ENCODE measurements around the gene SLC46A3.
"Not testable (repeated sequence)": the region's sequence is repeated elsewhere in the genome, so short reads cannot be mapped to it uniquely, and the experiment has no call there.

Gene SLC46A3

DNA sequence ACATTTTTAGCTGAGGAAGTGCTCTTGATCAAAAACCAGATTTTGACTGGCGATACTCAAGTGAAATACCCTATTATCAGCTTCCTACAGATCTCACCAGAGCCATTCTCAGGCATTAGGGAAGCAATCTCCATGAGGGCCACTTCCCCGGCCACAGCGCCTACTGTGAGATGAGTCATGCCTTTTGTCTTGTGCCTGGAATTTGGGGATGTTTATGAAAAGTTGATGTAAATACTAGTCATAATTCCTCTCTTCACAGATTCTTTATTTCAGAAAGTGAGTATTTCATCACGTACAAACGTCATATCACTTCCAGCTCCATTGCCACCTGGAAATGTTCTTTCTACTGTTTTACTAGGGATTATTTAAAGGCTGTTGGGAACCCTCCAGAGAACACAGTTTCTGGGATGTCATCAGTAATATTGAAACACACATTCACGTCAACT, 25.3 kb upstream of the SLC46A3 start:
- Mint-ChIP-seq H3K4me3 (no peak overlapping the region), H3K36me3 (no peaks in the 10 kb centered on the region), H3K27me3 (peaks cover 0 to 3% of the 10 kb centered on the region in 2 donors), H3K4me1 (peaks cover 8 to 11% of the 10 kb centered on the region in 2 donors), H3K9me3 (no peaks in the 10 kb centered on the region), H3K27ac (no peak overlapping the region)
- ATAC-seq (replicated peaks) (no peak), DNase-seq (no peak)

DNA sequence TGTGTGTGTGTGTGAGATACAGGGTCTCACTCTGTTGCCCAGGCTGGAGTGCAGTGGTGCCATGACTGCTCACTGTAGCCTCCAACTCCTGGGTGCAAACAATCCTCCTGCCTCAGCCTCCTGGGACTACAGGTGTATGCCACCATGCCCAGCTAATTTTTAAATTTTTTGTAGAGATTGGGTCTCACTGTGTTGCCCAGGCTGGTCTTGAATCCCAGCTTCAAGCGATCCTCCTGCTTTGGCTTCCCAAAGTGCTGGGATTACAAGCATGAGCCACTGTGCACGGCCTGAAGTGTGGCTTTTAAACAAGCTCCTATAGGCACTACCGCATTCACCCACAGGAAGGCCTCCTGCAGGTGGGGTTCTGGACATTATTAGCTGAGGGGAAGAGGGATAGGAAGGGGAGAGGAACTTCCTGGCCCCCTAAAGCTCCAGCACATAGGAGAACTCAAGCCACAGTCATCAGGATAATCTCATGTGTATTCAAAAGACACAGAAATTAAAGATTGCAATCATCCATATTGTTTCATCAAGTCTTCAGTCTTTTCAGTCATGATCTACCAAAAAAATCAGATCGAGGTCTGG, 24.8 kb upstream of the SLC46A3 start:
- no peak for DNase-seq
- H3K4me3 Mint-ChIP-seq: no peak overlapping the region
- ATAC-seq (replicated peaks): no peak
- H3K27ac Mint-ChIP-seq: no peak overlapping the region
- H3K27me3 Mint-ChIP-seq: peaks cover 0 to 4% of the 10 kb centered on the region in 2 donors
- H3K9me3 Mint-ChIP-seq: no peaks in the 10 kb centered on the region
- H3K4me1 Mint-ChIP-seq: peaks cover 8 to 11% of the 10 kb centered on the region in 2 donors
- H3K36me3 Mint-ChIP-seq: no peaks in the 10 kb centered on the region

DNA sequence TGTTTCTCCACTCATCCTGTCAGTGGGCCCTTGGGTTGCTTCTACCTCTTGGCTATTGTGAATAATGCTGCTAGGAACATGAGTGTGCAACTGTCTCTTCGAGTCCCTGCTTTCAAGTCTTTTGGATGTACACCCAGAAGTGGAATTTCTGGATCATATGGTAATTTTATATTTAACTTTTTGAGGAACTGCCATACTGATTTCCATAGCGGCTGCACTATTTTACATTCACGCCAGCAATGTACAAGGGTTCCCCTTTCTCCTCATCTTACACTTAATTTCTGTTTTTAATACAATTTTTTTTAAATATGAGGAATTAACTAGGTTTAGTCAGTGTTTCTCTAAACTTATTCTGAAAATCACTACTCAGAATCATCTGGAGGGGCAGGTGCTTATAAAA, 24.2 kb upstream of the SLC46A3 start:
- no peaks in the 10 kb centered on the region for H3K9me3 Mint-ChIP-seq
- H3K4me1 Mint-ChIP-seq: peaks cover 8 to 11% of the 10 kb centered on the region in 2 donors
- no peak overlapping the region for H3K4me3 Mint-ChIP-seq
- no peak for ATAC-seq (replicated peaks)
- H3K27me3 Mint-ChIP-seq: peaks cover 0 to 9% of the 10 kb centered on the region in 2 donors
- no peaks in the 10 kb centered on the region for H3K36me3 Mint-ChIP-seq
- H3K27ac Mint-ChIP-seq: no peak overlapping the region
- no peak for DNase-seq

DNA sequence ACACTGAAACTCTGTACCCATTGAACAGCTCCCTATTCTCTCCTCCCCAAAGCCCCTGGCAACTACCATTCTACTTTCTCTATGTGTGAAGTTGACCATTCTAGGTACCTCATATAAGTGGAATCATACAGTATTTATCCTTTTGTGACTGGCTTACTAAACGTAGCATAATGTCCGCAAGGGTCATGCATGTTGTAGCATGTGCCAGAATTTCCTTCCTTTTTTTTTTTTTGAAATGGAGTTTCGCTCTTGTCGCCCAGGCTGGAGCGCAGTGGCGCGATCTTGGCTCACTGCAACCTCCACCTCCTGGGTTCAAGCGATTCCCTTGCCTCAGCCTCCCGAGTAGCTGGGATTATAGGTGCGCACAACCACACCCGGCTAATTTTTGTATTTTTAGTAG, 23.7 kb upstream of the SLC46A3 start:
- H3K36me3 Mint-ChIP-seq; H3K27ac Mint-ChIP-seq; ATAC-seq (replicated peaks); H3K27me3 Mint-ChIP-seq; H3K4me3 Mint-ChIP-seq; H3K9me3 Mint-ChIP-seq; DNase-seq: not testable (repeated sequence)
- peaks cover 8 to 11% of the 10 kb centered on the region in 2 donors for H3K4me1 Mint-ChIP-seq

DNA sequence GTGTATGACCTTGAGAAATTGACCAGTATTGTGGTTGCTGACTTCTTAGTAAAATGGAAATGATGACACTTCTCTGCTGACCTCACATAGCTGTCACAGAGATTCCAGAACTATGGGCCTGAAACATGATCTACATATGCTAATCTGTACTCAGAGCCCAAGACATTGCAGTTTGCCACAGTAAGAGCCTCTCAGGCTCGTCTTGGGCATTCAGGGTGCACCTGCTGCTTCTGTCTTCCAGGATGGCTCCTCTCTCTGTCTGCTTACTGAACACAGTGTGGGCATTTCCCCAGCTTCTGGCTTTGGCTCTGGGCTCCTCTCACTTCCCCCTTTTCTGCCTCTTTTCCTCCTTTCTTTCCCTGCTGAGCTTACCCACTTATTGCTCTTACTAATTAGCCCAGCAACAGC, 22.3 kb upstream of the SLC46A3 start:
- H3K27ac Mint-ChIP-seq: peak overlapping the region; percentile 49

DNA sequence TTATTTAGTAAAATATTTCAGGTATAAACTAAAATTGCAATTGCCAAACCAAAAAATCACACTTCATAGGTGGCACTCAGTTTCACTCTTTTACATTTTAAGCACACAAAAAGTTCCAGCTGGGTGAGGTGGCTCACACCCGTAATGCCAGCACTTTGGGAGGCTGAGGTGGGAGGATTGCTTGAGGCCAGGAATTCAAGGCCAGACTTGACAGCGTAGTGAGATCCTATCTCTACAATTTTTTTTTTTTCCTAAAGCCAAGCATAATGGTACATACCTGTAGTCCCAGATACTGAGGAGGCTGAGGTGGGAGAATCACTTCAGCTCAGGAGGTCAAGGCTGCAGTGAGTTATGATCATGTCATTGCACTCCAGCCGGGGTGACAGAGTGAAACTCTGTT, 20.6 kb upstream of the SLC46A3 start:
- Mint-ChIP-seq H3K27ac (no peak overlapping the region), H3K4me1 (peaks cover 8 to 11% of the 10 kb centered on the region in 2 donors), H3K27me3 (peaks cover 0 to 9% of the 10 kb centered on the region in 2 donors), H3K4me3 (no peak overlapping the region), H3K36me3 (no peaks in the 10 kb centered on the region), H3K9me3 (no peaks in the 10 kb centered on the region)
- ATAC-seq (replicated peaks) (no peak), DNase-seq (no peak)

More for the DNA sequence above, 22.3 kb upstream of the SLC46A3 start:
- ATAC-seq (replicated peaks) (peak; percentile 83 to 93), DNase-seq (no peak)
- peaks cover 8 to 11% of the 10 kb centered on the region in 2 donors for H3K4me1 Mint-ChIP-seq
- peaks cover 0 to 9% of the 10 kb centered on the region in 2 donors for H3K27me3 Mint-ChIP-seq
- H3K9me3 Mint-ChIP-seq: no peaks in the 10 kb centered on the region
- no peak overlapping the region for H3K4me3 Mint-ChIP-seq
- H3K36me3 Mint-ChIP-seq: no peaks in the 10 kb centered on the region

DNA sequence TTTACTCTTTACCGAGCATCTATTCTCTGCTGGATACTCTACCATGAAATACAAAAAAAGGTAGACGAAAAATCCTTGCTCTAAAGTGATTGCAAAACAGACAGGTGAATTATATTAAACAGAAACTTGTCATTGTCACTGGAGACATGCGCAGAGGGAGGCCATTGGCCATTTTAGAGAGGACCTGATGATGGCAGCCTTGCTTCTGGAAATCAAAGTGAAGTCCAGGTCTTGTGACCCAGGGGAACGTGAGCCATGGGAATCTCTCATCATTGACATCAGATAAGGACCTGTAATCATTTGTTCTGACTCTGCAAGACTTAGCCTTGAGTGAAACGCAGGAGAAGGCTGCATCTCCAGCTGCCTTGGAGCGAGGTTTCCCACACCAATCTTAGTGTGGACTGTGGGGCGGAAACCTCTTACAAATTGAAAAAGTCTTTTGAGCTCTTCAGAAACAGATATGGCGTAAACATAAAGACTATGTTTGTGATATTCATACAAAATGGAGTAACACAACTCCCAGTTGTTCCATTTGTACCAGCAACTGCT, 16.8 kb upstream of the SLC46A3 start:
- peaks cover 3 to 25% of the 10 kb centered on the region in 2 donors for H3K27me3 Mint-ChIP-seq
- no peaks in the 10 kb centered on the region for H3K36me3 Mint-ChIP-seq
- DNase-seq: no peak
- H3K27ac Mint-ChIP-seq: no peak overlapping the region
- ATAC-seq (replicated peaks): no peak
- H3K9me3 Mint-ChIP-seq: no peaks in the 10 kb centered on the region
- H3K4me1 Mint-ChIP-seq: peaks cover 0 to under 1% of the 10 kb centered on the region in 2 donors
- no peak overlapping the region for H3K4me3 Mint-ChIP-seq

DNA sequence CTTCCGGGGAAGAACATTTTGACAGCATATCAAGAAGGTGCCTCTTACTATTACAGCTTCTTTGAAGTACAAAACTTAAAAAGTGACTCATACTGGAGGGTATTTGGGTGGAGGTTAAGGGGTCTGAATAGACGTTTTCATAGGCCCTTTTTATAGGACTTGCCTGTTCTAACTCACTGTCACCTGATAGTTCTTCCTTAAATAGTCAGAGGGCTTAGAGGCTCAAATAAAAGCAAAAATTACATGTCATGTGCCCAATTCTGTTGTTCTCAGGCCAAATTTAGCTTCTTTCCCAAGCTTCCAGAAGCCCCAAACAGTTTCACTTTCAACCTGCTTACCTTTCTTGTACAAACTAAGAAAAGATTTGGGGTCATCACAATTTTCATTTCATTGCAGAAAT, 16.1 kb upstream of the SLC46A3 start:
- DNase-seq: no peak
- H3K27ac Mint-ChIP-seq: no peak overlapping the region
- H3K4me1 Mint-ChIP-seq: no peaks in the 10 kb centered on the region
- H3K9me3 Mint-ChIP-seq: no peaks in the 10 kb centered on the region
- peaks cover 6 to 27% of the 10 kb centered on the region in 2 donors for H3K27me3 Mint-ChIP-seq
- no peak for ATAC-seq (replicated peaks)
- no peaks in the 10 kb centered on the region for H3K36me3 Mint-ChIP-seq
- no peak overlapping the region for H3K4me3 Mint-ChIP-seq

DNA sequence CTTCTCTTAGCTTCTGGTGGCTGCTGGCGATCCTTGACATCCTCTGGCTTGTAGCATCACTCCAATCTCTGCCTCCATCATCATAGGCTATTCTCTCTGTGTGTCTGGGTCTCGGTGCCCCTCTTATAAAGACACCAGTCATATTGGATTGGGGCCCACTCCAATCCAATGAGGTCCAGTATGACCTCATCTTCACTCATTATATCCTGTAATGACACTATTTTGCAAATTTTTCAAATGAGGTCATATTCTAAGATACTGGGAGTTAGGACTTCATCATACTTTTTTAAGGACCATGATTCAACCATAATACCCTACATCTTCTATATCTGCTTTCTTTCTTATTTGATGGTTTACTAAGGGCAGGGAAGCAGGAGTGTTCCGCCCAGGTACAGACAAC, 12.0 kb upstream of the SLC46A3 start:
- Mint-ChIP-seq H3K36me3 (no peaks in the 10 kb centered on the region), H3K4me3 (no peak overlapping the region), H3K27ac (no peak overlapping the region), H3K9me3 (no peaks in the 10 kb centered on the region), H3K4me1 (no peaks in the 10 kb centered on the region), H3K27me3 (peaks cover 15 to 30% of the 10 kb centered on the region in 2 donors)
- DNase-seq (no peak), ATAC-seq (replicated peaks) (no peak)

DNA sequence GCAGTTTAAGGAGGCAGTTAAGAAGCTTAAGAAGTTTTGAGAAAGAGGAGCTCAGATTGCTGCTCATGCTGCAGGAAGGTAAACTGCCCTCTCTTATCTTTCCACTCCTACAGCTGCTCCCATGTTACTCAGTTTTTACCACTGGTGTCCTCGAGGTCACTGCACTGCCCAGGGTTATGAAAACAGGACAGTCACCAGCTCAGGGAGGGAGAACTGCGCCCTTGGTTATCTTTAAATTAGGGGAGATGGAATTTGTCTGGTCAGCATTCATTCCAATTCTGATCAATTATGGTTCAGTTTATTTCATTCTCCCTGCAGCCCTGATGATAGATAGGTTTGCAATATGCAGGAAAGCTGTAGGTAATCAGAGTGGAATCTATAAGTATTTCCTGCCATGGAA, 10.8 kb upstream of the SLC46A3 start:
- Mint-ChIP-seq H3K27me3 (peaks cover 16 to 38% of the 10 kb centered on the region in 2 donors), H3K4me3 (no peak overlapping the region), H3K36me3 (no peaks in the 10 kb centered on the region), H3K4me1 (peaks cover 0 to 4% of the 10 kb centered on the region in 2 donors), H3K27ac (no peak overlapping the region), H3K9me3 (no peaks in the 10 kb centered on the region)
- ATAC-seq (replicated peaks) (no peak), DNase-seq (no peak)

DNA sequence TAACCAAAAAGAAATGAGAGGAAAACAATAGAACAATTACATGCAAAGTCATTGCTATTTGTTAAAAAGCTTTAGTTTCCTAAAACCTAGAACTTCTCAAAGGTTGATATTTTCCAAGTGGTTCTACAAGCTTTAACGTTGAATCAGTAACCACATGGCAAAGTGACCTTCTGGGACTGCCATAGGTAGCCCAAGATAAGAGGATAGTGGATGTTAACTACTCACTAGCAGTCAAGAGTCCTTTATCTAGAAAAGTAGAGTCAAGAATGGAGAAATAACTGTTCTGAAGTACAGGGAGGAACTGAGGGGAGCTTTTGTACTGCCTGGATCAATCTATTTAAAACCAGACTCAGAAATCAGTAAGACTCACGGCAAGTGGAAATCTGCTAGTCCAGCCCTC, 9.9 kb upstream of the SLC46A3 start:
- H3K27me3 Mint-ChIP-seq: peaks cover 20 to 38% of the 10 kb centered on the region in 2 donors
- H3K4me3 Mint-ChIP-seq: no peak overlapping the region
- no peak overlapping the region for H3K27ac Mint-ChIP-seq
- H3K9me3 Mint-ChIP-seq: no peaks in the 10 kb centered on the region
- DNase-seq (no peak), ATAC-seq (replicated peaks) (no peak)
- H3K4me1 Mint-ChIP-seq: peaks cover 0 to 4% of the 10 kb centered on the region in 2 donors
- H3K36me3 Mint-ChIP-seq: no peaks in the 10 kb centered on the region

DNA sequence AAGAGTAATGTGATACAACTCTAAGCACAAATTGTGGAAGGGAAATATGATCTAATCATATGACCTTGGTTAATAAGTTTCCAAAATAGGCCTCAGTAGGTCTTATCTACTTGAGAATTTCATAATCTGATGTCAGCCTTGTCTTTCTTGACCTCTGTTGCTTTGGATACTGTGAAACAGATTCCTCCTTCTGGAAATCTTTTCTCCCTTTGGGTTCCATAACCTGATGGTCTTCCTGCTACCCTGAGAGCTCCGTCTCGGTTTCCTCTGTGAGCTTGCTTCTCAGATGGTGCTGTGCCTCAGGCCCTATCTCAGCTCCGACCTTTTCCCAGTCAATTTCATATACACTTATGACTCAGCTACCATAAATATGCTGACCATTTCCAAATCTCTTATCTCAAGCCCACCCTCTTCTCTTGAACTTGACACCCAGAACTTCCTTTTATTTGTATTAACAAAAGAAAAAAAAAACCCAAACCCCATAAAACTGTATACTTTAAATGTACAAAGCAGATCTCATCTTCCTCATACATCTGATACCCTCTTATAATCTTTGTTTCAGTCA, 6.4 kb upstream of the SLC46A3 start:
- ATAC-seq (replicated peaks): no peak

DNA sequence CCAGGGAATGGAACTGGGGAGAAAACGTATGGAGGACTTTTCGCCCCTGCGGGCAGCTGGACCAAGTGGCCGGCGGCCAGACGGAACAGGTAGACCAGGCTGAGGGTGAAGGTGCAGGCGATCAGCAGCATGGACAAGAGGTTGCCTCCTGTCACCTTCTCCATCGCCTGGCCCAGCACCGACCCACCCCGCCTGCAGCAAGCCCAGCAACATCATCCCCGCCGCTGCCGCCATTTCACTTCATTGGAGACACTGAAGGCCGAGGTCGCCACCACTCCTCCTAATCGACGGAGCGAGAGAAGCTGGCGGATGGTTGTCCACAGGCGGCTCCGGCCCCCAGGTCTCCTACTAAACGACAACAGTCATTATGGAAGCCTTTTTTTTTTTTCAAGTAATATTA, 5.0 kb upstream of the SLC46A3 start:
- no peak overlapping the region for H3K4me3 Mint-ChIP-seq
- H3K9me3 Mint-ChIP-seq: no peaks in the 10 kb centered on the region
- peaks cover 14 to 20% of the 10 kb centered on the region in 2 donors for H3K27me3 Mint-ChIP-seq
- DNase-seq (no peak), ATAC-seq (replicated peaks) (no peak)
- H3K36me3 Mint-ChIP-seq: no peaks in the 10 kb centered on the region
- no peak overlapping the region for H3K27ac Mint-ChIP-seq
- peaks cover 6 to 12% of the 10 kb centered on the region in 2 donors for H3K4me1 Mint-ChIP-seq

More for the DNA sequence above, 6.4 kb upstream of the SLC46A3 start:
- no peaks in the 10 kb centered on the region for H3K9me3 Mint-ChIP-seq
- H3K27me3 Mint-ChIP-seq: peaks cover 14 to 20% of the 10 kb centered on the region in 2 donors
- H3K36me3 Mint-ChIP-seq: no peaks in the 10 kb centered on the region
- no peak overlapping the region for H3K4me3 Mint-ChIP-seq
- peaks cover 0 to 4% of the 10 kb centered on the region in 2 donors for H3K4me1 Mint-ChIP-seq
- DNase-seq: no peak
- H3K27ac Mint-ChIP-seq: no peak overlapping the region

DNA sequence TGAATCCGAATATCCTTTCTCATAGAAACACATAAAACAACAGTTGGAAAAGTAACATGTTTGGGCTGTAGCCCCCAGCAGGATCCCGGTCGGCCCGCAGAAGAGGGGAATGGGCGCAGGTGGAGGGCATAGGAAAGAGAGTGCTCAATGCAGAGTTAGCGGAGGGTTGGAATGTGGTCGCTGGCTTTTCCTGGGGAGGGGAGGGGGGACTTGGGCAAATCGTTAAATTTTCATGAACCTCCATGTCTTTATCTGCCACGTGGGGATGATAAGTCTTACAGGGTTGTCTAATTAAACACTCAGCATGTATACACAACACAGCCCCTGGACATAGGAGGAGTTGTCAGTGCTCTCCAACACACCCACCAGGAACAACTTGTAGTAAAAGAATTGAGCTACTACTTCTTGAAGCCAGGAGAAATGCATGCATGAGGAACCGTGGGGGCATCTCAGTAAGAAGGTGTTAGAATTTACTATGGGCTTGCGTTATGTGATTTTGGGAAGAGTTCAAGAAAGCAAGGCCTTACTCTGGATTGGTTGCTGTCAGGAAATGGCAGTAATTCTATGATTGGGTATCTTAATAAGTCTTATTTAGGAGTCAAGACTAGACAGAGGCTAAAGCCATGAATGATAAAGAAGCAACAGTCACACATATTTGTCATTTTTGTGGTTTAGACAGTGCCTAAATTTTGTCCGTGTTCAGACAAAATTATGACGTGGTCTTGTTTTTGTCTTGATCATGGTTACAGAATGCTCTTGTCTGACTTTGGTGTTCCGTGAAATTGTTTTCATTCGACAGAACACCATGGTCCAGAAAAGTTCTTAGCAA, 671 bp upstream of the SLC46A3 start:
- H3K36me3 Mint-ChIP-seq: peaks cover 3 to 4% of the 10 kb centered on the region in 2 donors
- peaks cover 0 to 4% of the 10 kb centered on the region in 2 donors for H3K27me3 Mint-ChIP-seq
- H3K4me3 Mint-ChIP-seq: peak overlapping the region; percentile 98
- no peak for DNase-seq
- peak overlapping the region; percentile 96 for H3K27ac Mint-ChIP-seq
- peaks cover 19 to 38% of the 10 kb centered on the region in 2 donors for H3K4me1 Mint-ChIP-seq
- H3K9me3 Mint-ChIP-seq: no peaks in the 10 kb centered on the region
- ATAC-seq (replicated peaks): no peak
